Measurements from ENCODE around the gene TBL1XR1.
A peak's percentile ranks its signal among the peaks of the same experiment; 100 is the strongest.

The TBL1XR1 gene

DNA sequence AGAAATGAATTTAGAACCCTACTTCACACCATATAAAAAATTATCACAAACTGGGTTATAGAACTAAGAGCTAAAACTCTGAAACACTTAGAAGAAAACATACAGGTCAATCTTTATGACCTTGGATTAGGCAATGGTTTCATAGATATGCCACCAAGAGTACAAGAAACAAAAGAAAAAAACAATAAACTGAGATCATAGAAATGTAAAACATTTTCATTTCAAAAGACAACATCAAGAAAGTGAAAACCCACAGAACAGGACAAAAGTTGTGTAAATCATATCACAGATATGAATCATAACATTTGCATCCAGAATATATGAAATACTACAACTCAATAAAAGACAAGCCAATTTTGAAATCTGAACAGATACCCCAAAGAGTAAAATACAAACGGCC is 72.4 kb downstream of the TBL1XR1 start:
- no peak overlapping the region for H3K27ac ChIP-seq
- TF ChIP-seq CTCF (conservative IDR thresholded peaks at IDR 0.05) = no peak

- H3K27ac ChIP-seq = no peak overlapping the region
- TF ChIP-seq CTCF (conservative IDR thresholded peaks at IDR 0.05) = no peak
These were observed 73.5 kb downstream of the TBL1XR1 start for GRCh38 chr3:177123822-177124221.

DNA sequence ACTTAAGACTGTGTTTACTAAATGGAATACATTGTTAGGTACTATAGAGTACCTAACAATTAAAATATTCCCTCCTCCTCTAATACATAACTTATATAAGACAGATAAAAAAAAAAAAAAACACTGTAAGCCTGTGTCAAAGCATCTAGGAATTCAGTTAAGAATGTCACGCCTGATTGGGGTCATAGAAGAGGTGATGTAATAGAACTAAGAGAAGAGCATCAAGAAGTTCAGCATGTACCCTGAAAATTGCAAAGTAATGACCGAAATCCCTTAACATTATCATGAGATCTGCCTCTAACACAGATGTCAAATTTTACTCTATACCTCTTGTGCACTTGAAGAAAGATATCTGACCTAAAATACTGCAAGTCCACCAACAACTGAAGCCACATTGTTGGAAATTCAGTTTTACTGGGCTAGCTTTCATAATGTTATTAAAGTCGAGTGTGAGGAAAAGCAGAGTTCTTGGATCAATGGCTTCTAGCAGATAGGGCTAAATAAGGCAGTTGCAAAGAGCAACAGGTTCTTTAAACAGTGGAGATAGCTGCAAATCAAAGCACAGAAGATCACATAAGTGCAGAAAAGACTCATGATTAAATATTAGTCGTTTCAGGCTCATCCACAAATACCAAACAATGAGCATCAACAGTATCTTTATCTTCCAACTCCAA is 75.0 kb downstream of the TBL1XR1 start:
- TF ChIP-seq CTCF (conservative IDR thresholded peaks at IDR 0.05) = no peak
- H3K27ac ChIP-seq = no peak overlapping the region

- no peak overlapping the region for H3K27ac ChIP-seq
- no peak for TF ChIP-seq CTCF (conservative IDR thresholded peaks at IDR 0.05)
These were observed 77.5 kb downstream of the TBL1XR1 start for GRCh38 chr3:177119829-177120228.

DNA sequence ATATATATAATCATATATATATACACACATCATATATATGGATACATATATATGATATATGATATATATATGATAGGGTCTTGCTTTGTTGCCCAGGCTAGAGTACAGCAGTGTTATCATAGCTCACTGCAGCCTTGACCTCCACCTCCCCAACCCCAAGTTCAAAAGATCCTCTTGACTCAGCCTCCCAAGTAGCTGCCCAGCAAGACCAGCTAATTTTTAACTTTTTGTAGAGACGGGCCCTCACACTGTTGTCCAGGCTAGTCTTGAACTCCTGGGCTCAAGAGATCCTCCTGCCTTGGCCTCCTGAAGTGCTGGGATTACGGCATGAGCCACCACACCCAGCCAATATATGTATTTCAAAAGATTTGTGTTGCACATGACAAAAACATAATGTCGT is 83.0 kb downstream of the TBL1XR1 start:
- no peak for TF ChIP-seq CTCF (conservative IDR thresholded peaks at IDR 0.05)
- no peak overlapping the region for H3K27ac ChIP-seq

GRCh38 chr3:177111541-177111949 is 85.7 kb downstream of the TBL1XR1 start:
- no peak for TF ChIP-seq CTCF (conservative IDR thresholded peaks at IDR 0.05)
- H3K27ac ChIP-seq = no peak overlapping the region

DNA sequence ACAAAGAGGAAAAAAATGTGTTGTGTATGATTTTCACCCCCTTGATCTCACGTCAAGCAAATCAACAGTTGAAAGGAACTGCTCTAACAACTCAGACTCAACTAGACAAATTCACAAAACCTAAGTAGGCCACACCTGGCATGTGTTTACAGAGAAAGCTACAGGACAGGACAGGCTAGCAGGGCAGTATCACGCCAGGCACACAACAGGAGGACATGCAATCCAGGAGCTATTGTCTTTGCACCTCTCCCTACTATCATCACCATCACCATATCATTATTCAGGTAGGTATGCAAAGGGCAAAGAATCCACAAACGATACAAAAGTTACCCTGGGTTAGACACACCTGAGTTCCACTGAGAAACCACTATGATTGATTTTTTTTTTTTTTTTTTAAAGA is 86.4 kb downstream of the TBL1XR1 start:
- no peak for TF ChIP-seq CTCF (conservative IDR thresholded peaks at IDR 0.05)
- 0 out of 2 replicates have a peak overlapping the region, but pooled peaks have one; percentile 1 for H3K27ac ChIP-seq

Data from VCaP (cell line).